ENCODE results near the gene C2CD4A.

Gene C2CD4A

DNA sequence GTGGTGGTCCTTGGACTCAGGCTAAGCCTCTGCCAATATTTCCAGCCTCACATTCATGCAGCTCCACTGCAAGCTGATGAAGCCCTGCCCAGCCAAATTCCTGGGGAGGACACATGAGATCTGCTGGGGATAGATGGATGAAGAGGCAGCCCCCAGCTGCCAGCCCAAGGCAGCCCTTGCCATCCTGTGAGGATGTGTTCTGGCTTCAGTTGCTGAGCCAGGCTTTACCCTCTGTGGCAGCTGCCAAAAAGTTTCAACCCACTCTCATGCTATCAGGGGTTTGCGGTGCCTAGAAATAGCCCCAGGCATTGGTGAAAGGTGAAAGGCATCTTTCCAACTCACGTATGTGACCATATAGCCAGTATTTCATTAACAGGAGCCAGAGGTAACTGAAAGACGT is 37.6 kb downstream of the C2CD4A start:
- no peak for DNase-seq

DNA sequence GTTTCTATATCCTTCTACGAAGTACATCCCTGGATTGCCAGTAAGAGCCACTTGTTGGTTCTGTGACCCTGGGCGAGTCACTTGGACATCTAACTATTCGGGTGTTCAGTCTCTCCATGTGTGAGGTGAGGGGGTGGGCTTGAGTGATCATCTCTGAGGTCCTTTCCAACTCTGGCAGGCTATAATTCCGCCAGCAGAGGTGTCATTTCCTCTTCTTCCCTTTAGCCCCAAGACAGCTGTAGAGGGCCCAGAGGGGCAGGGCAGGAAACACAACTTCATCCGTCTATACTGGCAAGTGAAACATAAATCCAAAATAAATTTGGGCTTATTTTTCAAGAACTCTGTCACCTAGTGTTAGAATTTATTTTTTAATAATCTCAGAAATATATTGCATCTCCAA is 38.1 kb downstream of the C2CD4A start:
- no peak for DNase-seq

DNA sequence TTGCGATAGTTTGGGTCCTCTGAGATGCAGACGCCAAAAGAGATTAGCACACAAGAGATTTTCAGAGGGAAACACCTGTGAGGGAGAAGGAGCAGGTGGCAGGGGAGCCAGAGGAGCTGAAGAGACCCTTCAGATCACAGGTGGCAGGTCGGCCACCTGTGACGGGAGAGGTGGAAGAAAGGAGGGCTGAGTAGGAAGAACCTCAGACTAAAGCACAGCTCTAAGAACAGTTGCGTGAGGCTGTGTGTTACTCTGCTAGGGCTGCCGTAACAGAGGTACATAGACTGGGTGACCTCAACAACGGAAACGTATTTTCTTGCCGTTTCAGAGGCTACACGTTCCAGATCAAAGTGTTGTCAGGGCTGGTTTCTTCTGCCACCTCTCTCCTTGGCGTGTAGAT is 38.5 kb downstream of the C2CD4A start:
- DNase-seq = no peak

DNA sequence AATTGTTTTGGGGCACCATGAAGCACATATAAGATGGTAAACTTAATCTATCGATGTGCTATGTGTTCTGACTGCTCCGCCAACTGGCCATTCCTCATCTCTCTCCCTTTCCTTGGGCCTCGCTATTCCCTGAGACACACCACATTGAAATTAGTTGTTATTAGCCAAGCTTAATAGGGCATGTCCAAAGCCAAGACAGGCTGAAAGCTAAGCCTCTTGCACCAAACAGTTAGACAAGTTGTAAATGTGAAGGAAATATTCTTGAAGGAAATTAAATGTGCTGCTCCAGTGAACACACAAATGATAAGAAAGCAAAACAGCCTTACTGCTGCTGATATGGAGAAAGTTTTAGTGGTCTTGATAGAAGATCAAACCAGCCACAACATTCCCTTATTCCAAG is 39.3 kb downstream of the C2CD4A start:
- no peak for DNase-seq

DNA sequence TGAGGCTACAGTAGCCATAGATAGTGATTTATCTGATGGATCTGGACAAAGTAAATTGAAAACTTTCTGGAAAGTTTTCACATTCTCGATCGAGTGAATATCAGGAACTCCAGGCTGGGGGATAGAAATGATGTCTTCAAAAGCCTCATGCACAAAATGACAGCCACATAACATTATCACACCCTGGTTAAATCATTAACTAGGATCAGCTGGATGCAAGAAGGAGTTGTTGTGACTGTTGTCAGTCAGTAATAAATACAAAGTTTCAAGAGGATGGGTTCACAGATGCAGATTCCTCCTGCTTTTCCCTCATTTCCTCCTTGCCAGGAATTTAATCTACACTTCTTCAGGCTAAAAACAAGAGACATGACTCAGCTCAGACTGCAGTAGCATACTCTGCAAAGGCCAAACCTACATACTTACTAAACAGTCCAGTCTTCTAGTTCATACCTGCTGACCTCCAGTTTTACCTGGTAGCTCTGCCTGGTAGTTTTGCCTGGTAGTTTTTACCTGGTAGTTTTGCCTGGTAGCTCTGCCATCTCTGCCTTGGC is 40.9 kb downstream of the C2CD4A start:
- DNase-seq = no peak

DNA sequence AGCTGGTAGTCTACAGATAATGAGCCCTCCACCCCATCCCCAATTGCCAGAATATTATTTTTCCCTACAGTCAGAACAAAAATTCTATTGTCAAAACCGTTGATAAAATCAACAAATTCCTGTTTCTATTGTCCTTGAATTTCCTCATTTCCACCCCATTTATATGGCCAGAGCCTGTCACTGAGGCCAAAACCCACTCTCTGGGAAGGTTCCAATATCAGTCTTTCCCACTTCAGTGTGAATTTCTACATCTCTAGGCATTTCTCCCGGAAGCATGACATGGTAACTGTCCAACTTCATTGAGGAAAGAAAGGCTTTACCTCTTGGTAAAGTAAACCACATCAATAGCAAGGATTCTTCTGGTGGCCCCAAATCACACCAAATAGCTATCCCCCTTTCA is 41.6 kb downstream of the C2CD4A start:
- no peak for DNase-seq

DNA sequence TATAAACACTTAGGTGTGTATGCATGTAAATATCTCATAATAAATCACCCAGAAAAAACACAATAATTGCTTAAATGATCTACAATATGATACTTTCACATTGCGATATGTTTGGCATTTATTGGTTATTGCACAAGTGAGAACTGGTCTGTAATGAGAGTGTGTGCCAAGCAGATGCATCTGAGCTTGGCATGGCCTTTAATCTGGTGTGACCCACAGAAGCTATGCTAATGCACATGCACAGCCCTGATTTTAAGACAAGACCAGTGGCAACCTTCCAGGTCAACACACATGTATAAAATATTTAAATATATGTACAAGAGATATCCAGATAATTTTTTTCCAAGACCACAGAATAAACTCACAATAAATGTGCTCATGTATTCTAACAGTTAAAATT is 42.7 kb downstream of the C2CD4A start:
- DNase-seq = no peak

DNA sequence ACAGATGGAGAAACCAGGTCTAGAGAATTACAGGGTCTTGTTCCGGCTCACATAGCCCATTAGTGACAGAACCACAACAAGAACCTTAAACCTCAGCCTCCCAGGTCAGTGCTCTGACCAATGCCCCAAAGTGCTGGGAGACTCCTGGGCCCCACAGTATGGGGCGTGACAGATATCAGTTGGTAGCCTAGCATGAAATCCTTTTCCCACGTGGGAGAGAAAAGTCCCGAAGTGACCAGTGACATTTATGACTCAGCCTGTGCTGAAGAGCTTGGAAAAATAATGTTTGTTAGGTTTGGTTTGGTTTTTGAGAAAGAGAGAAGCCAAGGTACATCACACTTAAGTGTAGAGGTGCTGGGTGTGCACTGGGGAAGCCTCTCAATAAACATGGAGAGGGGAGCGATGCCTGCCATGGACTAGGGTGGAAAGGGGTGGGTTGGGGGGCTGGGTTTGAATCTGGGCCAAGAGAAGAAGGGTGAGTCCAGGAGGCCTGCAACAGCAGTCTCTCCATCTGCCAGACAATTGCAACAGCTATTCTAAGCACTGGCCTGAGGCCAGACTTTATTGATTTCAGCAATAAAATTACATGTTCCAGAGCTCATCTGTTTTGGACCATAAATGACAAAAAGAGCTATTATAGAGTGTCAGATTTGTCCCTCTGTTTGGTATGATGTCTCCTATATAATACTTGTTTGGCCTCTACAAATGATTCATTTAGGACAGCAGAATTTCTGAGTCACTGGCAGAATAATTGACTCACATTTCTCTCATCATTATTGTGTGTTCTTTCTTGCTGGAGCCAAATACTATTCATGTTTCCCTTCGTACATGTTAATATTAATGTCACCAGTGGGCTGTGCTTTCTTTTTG is 43.4 kb downstream of the C2CD4A start:
- DNase-seq = no peak

DNA sequence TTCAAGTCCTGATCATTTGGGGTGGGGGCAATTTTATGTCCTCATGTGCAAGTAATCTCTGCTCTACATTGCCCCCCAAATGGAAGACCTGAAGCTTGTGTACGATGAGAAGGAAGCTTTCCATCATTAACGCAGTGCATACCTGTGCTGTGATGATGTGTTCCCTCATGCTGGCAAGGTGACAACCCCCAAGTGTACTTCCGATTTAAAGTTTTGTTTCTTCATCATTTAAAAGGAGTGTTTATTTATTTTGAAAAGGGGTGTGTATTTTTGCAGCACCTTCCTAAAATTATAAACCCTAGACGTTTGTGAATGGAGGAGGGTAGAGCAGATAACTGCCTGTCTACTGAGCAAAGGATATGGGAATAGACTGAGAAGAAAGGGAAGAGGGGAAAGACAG is 45.3 kb downstream of the C2CD4A start:
- no peak for DNase-seq

DNA sequence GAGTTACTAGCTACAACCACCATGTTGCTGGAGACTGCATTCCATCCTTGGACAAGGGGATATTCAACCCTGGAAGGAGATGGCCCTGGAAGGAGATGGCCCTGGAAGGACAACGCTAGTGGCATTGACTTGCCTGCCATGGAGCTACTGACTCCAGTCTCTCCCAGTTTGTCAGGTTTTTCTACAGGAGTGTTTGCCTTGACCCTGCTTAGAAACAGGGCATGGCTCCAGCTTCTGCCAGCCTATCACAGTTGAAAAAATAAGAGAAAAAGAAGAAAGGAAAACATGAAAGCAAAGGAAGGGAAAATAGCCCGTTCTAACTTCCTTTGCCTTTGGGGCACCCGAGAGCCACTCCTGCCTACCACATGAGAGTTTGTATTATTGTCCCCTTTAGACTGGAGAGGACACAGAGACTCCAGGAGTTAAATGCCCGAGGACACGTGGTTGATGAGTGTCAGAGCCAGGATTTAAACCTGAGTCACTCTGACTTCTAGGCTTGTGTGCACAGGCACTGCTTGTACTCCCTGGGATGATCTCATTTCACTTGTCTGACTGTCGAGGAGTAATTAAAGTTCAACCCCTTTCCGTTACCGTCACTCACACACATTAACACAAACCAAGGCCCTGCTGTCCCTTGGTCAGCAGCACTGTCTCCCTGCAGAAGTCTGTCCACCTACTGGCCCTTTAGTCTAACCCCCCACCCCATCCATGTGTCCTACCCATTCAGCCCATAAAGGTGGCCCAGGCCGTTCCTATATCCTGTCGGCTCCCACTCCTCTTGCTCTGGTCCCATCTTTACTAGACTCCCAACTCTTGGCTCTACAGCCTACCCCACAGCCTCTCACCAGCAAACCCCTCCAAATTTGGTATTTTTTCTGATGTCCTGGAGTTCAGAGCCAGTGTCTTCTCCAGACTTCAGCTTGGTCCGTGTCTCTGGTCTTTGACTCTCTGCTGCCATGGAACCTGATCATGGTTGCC is 46.1 kb downstream of the C2CD4A start:
- DNase-seq = no peak

DNA sequence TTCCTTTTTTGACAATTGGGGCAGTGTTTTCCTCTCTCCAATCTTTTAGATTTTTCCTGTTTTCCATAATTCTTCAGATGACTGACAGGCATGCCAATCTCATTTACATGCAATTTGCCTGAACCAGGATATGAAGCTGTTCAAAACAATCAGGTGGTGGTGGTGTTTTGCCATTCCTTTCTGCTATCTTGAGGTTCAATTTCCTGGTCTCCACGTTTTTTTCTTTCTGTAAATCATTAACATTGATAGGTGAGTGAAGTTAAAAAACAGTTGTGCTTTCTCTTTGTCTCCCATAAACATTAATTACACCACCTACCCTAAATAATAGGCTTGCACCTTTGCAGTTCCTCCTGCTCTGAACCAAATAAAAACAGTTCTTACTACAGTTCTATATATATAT is 49.1 kb downstream of the C2CD4A start:
- no peak for DNase-seq

DNA sequence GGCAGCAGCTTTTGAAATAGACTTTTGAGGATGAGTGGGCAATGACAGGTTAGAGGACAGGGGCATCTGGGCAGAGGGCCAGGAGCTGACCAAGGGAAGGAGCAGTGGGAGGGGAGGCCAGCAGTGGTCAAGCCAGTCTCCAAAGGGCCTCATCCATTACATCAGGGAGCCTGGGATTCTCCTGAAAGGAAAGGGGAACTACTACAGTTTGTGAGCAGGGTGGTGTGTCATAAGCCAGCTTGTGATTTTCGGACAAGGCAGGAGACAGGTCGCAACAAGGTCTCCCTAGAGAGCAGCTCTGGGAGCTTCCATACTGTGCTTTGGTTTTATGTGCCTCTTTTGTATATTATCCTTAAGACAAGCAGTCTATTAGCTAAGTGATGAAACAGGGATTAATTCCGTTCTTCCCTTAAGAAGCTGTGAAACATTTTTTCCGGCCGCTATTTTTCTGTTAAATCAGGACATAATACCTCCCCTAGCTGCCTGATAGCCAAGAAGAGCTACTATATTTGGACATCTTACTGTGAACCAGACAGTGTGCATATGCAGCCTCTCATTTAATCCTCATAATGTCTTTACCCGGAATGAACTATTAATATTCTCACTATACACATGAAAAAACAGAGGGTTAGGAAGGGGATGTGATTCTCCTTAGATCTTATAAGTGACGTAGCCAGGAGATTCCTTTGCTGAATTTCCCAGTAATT is 51.9 kb downstream of the C2CD4A start:
- DNase-seq = no peak

DNA sequence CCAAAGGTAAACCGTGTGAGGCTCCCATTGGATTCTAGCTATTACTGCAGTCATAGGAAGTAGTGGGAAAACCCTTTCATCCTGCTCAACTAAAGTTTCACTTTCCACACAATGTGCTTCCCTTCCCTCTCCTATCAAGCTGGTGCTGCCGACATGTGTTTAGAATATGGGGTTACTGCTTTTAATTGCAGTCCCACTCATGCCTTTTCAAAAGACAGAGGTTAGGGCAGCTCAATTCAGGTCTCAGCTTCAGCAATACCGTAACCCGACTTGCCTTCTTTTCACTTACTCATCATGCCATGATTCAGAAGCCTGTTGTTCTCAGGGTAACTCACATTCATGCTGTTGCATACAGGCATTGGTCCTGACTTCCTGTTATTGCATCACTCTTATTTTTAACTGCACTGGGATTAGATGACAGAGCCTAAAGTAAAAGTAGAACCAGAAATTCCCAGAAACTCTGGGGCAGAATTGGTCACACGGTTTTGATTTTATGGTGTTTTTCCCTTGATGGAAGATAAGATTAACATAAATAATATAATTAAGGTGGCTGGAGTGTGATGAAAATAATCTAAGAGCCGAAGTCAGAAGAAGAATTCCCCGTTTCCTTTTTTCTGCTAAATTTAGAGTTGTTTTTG is 52.6 kb downstream of the C2CD4A start:
- DNase-seq = no peak

DNA sequence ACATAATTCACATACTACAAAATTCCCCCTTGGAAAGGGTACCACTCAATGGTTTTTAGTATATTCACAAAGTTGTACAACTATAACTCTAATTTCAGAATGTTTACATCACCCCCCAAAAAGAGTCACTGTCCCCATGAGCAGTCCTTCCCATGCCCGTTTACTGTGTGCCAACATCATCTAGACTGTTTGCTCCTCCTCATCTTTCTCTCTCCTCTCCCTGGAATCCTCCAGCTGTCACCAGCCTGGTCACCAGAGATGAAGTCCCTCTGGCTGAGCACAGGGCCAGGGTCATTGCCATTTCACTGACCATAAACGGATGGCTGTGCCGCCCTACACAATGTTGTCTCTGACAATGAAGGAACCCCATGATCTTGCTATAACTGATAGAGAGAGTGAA is 53.1 kb downstream of the C2CD4A start:
- DNase-seq = no peak
